ENCODE measurements around the gene MVB12B. TPM values are rescaled to one million over a fixed set of nuclear protein-coding genes. Genes with fewer than 3 reads are reported as not detected.

MVB12B gene
- total and polyA plus RNA-seq, 2 of the 8 experiments (the other 6 are each of a cell fraction or from before 2014, with no cell fraction given), result 2.6 to 5.0 TPM

DNA sequence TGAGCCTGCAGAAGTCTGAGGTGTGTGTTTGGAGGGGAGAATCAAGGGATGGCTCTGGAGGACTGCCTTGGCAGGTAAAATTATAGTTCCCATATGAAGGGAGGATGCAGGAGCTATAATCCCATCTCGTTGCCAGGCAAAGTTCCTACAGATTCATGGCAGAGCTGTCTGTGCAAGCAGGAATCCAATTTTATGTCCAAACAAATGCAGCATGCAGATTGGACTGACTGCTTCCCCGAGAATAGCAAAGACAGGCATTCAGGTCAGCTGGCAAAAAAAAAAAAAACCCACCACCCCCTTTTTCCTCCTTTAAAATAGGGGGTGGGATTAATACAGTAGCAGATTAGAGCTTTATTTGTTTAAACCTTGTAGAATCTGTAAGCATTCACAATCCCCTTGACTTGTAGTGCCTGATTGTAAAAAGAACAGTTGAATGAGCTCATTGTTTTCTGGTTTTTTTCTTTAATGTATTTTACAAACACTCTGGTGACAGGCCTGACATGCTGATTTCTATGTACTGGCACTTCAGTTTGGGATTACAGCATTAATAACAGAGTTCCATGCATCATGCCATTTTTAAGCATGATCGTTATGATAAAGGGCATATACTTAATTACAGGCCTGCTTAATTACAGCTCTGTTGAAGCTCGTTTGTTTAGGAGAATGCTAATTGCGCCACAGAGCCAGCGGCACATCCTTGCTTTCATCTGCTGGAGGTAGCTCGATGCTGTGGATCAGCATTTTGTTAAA is 145.7 kb downstream of the MVB12B start:
- no peak overlapping the region for H3K27ac ChIP-seq (ENCODE audit: low read depth, low read length)
- no peak overlapping the region for H3K4me2 ChIP-seq (ENCODE audit: insufficient read depth in 1 of 2, low read depth in 2 of 2, low read length in 2 of 2)
- no peak for TF ChIP-seq GTF2F1 (IDR thresholded peaks at IDR 0.05; ENCODE audit: borderline replicate concordance, low read depth, low read length)
- no peak for TF ChIP-seq BACH1 (IDR thresholded peaks at IDR 0.05; ENCODE audit: low read length)
- TF ChIP-seq RXRA (IDR thresholded peaks at IDR 0.05; ENCODE audit: insufficient read depth, low read depth, low read length), result no peak
- TF ChIP-seq SP2 (IDR thresholded peaks at IDR 0.05; ENCODE audit: low read length), result no peak
- TF ChIP-seq CTBP2 (IDR thresholded peaks at IDR 0.05; ENCODE audit: borderline replicate concordance, insufficient read depth, insufficient read length, low read length), result no peak
- TF ChIP-seq POU5F1 (IDR thresholded peaks at IDR 0.05; ENCODE audit: low read depth, low read length), result no peak
- no peak for TF ChIP-seq CREB1 (IDR thresholded peaks at IDR 0.05)
- TF ChIP-seq, protein P1, sequence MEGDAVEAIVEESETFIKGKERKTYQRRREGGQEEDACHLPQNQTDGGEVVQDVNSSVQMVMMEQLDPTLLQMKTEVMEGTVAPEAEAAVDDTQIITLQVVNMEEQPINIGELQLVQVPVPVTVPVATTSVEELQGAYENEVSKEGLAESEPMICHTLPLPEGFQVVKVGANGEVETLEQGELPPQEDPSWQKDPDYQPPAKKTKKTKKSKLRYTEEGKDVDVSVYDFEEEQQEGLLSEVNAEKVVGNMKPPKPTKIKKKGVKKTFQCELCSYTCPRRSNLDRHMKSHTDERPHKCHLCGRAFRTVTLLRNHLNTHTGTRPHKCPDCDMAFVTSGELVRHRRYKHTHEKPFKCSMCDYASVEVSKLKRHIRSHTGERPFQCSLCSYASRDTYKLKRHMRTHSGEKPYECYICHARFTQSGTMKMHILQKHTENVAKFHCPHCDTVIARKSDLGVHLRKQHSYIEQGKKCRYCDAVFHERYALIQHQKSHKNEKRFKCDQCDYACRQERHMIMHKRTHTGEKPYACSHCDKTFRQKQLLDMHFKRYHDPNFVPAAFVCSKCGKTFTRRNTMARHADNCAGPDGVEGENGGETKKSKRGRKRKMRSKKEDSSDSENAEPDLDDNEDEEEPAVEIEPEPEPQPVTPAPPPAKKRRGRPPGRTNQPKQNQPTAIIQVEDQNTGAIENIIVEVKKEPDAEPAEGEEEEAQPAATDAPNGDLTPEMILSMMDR (IDR thresholded peaks at IDR 0.05; ENCODE audit: control extremely low read depth in 1 of 3, insufficient read depth in 1 of 3, low read depth in 1 of 3, low read length in 3 of 3), result no peak
- TF ChIP-seq FOSL1 (IDR thresholded peaks at IDR 0.05; ENCODE audit: insufficient read depth, low read depth, low read length), result no peak
- TF ChIP-seq RBBP5 (IDR thresholded peaks at IDR 0.05; ENCODE audit: borderline replicate concordance, low read depth, low read length), result no peak

More for the DNA sequence above, 145.7 kb downstream of the MVB12B start:
- Histone ChIP-seq H3K4ac (replicated peaks; ENCODE audit: insufficient read length, low read depth, low read length) (no peak overlapping the region), H2BK5ac (ENCODE audit: low read depth, low read length) (no peak overlapping the region), H3K23me2 (ENCODE audit: low read depth, low read length) (peaks cover 2% of the 10 kb centered on the region; the same call in 1 of the 2 replicates), H3K27me3 (replicated peaks in 1 of 4; ENCODE audit: control insufficient read depth in 3 of 4, extremely low read depth in 1 of 4, insufficient read depth in 3 of 4, low read length in 3 of 4) (no peaks in the 10 kb centered on the region), H3K4me1 (replicated peaks in 1 of 4; ENCODE audit: control insufficient read depth in 3 of 4, insufficient read depth in 4 of 4, low read length in 3 of 4) (peaks cover 0 to 13% (median 3%) of the 10 kb centered on the region in 4 experiments; a peak in 3 of 7 replicates), H4K91ac (replicated peaks; ENCODE audit: insufficient read length, low read length) (no peak overlapping the region), H4K20me1 (replicated peaks in 1 of 2; ENCODE audit: control insufficient read depth in 1 of 2, insufficient read depth in 2 of 2, low read length in 2 of 2) (no peaks in the 10 kb centered on the region), H3K14ac (ENCODE audit: insufficient read length) (no peak overlapping the region), H3K36me3 (ENCODE audit: control insufficient read depth in 2 of 4, insufficient read depth in 4 of 4, low read length in 3 of 4) (no peaks in the 10 kb centered on the region), H2BK20ac (ENCODE audit: low read length) (no peak overlapping the region), H2BK12ac (ENCODE audit: low read depth, low read length) (no peak overlapping the region), H2BK120ac (replicated peaks; ENCODE audit: low read depth, low read length) (no peak overlapping the region), H3K23ac (ENCODE audit: insufficient read length) (no peak overlapping the region), H2AFZ (ENCODE audit: low read length) (no peak overlapping the region), H3K18ac (ENCODE audit: extremely low read depth, low read length) (no peak overlapping the region), H3K4me3 (ENCODE audit: extremely low read depth in 1 of 4, insufficient read depth in 2 of 4, low read depth in 3 of 4, low read length in 4 of 4) (no peak overlapping the region), H2AK5ac (ENCODE audit: low read depth, low read length) (no peak overlapping the region), H3K9me3 (ENCODE audit: insufficient read depth in 2 of 2, low read depth in 1 of 2, low read length in 1 of 2) (no peaks in the 10 kb centered on the region), H3K79me1 (ENCODE audit: low read depth, low read length) (no peaks in the 10 kb centered on the region), H4K8ac (ENCODE audit: extremely low read depth, insufficient read depth, low read length) (no peak overlapping the region), H3K9ac (replicated peaks in 1 of 4; ENCODE audit: extremely low read depth in 1 of 4, low read depth in 3 of 4, low read length in 3 of 4) (no peak overlapping the region), H2BK15ac (ENCODE audit: low read length) (no peak overlapping the region), H3K79me2 (ENCODE audit: control insufficient read depth in 1 of 2, insufficient read depth in 2 of 2, low read length in 2 of 2) (no peaks in the 10 kb centered on the region), H4K5ac (ENCODE audit: insufficient read length, low read depth, low read length) (no peak overlapping the region), H3K56ac (replicated peaks; ENCODE audit: insufficient read length, low read depth, low read length) (no peak overlapping the region)
- POLR2A ChIA-PET (ENCODE audit: partially characterized antibody), result interaction anchor here (1.9 kb wide), 1 partner anchor 11 kb away, joined by 5 read pairs; no protein-coding TSS in a partner anchor
- no peak for FAIRE-seq
- no peak for DNase-seq (ENCODE audit: low read depth in 1 of 2, low spot score in 2 of 2)
- CTCF ChIA-PET (ENCODE audit: partially characterized antibody), result interaction anchor here (1.0 to 4.4 kb wide), 10 partner anchors 9 to 246 kb away, joined by 3 to 34 read pairs (median 4); no protein-coding TSS in a partner anchor
- 89% methylated on average over 7 of the region's 7 CpGs; no CpG with 5 or more reads in 1 of the 2 experiments for WGBS, 2 experiments (ENCODE audit: extremely low coverage in 1 of 2, insufficient coverage in 1 of 2, insufficient read length in 1 of 2, insufficient replicate concordance in 2 of 2, low coverage in 1 of 2, low lambda C conversion rate in 2 of 2, missing lambda C conversion rate in 1 of 2)
